Globus pallidus (tissue), 1 donor: ENCODE results near the gene MCAT.
A peak's percentile ranks its signal among the peaks of the same experiment; 100 is the strongest.
"Not testable (repeated sequence)": the region's sequence is repeated elsewhere in the genome, so short reads cannot be mapped to it uniquely, and the experiment has no call there.

Source experiments
- DNase-seq: peaks from one replicate; pipeline ENCODE4 v3.0.0-alpha.2; 2015; ENCODE audit warnings: low spot score

MCAT gene

DNA sequence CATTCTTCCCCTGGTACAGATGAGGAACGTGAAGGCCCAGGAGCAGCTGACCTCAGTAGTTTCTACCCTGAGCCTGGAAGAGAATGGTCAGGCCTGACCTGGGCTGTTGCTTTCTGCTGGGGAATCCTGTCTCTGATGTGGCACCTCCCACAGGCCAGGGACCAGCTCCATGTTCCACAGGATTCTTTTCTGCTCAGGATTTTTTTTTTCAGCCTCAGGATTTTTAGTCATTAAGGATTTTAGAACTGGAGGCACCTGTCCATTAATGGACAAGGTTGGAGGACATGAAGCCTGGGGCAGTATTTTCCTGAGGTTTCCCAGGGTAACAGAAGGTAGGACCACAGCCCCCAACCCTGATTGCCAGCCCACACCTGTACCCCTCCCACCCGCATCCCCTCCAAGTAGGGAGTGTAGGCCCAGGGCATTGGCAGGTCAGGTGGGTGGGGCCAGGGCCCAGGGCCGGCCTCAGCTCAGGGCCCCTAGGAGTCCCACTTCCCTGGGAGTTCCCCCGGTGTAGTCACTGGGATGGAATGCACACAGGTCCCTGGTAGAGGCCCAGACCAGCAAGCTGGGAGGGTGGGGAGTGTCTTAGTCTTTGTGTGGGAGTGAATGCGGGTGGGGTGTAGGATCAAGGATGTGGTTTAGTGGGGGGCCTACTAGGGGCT lies 16.6 kb downstream of the MCAT start:
- DNase-seq: no peak

DNA sequence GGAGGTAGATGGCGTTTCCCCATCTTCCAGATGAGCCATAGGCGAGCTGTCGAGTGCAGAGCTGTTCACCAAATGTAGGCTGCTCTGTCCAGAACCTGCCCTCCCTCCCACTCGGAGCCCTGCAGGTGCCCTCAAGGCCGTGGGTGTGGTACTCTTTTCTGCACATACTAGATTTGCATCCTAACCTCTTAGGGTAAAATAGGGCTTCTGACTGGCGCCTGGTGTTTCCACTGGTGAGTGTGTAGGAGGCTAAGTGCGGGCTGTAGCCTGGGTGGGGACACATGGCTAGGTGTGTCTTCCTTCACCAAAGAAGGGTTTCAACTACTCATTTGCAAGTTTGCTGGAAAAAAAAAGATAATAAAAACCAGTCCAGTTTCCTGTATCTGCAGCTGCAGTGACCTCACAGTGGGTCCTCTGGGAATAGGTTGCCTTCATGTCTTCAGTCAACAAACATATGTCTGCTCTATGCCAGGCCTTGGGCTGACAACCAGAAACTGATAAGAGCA lies 24.2 kb downstream of the MCAT start:
- no peak for DNase-seq

DNA sequence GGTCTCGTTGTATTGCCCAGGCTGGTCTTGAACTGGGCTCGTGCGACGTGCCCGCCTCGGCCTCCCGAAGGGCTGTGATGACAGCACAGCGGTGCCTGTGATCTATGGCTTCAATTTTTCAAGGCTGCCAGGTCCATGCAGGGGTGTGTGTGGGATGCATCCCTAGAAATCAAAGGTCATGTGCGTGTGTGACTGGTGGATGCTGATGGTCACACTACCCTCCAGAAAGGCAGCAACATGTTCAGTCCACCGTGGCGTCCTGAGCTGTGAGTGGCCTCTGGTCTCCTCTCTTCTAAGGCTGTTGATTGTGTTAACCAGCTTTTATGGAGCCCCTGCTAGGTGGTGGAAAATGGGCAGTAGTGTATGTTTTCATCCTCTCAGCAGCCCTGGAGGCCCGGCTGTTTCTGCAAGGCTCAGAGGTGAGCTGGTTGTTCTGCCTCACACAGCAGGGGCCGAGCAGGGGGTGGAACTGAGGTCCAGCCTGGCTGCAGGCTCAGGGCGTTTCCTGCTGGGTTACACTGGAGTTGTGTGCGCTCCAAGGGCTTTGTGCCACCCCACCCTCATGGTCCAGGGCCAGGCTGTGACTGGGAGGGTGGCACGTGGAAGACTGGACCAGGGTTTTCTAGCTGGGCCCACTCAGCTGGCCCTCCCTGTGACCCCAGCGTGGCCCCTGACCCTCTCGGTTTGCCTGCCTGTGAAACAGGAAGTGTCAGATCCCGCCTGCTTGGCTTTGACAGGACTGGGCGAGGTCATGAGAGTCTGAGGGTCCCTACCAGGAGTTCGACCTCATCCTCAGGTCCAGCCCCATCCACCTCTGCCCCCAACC lies 25.0 kb downstream of the MCAT start:
- no peak for DNase-seq

DNA sequence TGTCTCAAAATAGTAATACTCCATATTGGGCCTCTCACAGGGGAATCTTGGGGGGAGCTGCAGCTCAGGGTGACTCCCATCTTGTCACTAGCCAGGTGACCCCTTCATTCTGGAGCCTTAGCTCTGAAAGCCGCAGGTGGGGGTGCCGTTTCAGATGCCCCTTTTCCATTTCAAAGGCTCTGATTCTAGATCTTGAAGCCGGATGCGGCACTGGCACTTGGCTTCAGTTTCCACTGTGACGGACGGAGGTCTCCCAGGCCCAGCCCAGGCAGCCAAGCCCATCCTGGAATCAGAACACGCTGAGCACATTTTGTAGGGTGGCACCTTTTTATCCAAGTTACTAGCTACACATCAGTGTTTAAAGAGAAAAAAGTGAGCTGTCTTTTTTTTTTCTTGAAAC lies 26.3 kb downstream of the MCAT start:
- no peak for DNase-seq

DNA sequence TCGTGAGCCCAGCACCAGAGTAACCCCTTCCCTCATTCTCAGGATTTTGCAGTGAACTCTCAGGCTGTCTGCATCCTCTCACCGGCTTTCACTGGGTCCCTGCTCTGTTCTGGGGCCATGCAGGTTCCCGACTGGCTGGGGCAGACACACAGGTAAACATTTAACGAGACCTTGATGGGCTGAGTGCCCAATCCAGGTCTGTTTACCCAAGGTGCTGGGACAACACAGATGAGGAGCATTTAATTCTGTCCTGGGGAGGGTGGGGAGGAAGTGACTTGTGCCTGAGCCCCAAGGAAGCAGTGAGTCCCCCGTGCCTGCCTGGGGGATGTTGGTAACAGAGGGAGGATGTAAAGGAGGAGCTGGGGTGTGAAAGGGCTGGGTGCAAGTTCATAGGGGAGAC lies 28.2 kb downstream of the MCAT start:
- no peak for DNase-seq

DNA sequence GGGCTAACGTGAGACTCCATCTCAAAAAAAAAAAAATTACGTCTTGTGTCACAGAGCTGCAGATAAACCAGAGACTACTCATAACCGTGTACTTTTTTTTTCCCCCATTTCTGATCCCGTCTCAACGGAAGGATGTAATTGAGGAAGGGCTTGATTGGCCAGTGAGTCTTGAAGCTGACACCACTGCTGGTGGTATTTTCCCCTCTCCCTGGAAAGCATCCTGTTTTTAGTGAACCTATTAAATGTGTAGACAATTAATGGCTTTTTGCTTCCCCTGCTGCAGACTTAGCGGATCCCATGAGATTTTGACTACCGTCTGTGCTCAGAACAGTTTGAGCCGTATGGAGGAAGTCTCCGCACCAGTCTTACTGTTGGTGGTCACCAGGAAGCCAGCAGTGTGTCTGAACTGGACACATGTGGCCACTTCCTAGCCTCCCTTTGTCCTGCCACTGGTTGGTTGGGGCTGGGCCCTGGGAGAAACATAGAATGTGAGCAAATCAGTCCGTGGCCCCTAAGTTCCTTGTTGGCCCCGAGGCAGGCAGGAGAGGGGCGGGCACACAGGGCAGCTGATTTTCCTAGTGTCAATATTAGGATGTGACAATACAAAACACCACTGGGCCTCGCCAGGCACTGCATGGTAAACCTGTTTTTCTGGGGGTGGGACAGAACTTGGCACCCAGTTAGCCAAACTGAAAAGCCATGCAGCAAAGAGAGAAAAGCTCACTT lies 29.5 kb downstream of the MCAT start:
- DNase-seq: no peak

DNA sequence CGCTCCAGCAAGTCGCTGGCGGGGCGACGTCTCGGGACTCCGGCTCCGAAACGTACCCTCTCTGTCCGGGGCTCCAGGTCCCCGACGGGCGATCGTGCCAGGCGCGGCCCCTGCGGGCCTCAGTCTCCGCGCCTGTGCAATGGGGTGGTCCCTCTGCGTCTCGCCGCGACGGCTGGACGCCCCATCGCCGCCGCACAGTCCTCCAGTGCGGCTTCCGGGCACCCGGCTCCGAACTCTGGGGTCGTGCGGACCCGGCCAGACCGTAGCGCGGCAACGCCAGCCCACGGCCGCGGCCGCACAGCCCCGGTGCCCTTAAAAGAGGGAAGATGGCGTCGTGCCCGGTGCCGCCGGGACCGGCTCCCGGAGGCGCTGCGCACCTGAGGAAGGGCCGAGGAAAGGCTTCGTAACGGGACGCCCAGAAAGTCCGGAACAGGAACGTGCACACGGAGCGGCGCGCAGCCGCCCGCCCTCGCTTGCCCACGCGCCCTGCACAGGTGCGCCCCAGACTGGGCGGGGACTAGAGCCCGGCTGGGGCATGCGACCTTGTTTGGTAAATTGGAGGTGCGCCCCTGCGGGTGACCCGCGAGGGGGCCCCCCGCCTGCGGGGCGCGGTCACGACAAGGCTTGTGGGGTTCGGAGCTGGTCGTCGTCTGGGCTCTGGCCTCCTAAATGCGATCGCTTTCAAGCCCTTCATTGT lies 32.1 kb downstream of the MCAT start:
- no peak for DNase-seq

DNA sequence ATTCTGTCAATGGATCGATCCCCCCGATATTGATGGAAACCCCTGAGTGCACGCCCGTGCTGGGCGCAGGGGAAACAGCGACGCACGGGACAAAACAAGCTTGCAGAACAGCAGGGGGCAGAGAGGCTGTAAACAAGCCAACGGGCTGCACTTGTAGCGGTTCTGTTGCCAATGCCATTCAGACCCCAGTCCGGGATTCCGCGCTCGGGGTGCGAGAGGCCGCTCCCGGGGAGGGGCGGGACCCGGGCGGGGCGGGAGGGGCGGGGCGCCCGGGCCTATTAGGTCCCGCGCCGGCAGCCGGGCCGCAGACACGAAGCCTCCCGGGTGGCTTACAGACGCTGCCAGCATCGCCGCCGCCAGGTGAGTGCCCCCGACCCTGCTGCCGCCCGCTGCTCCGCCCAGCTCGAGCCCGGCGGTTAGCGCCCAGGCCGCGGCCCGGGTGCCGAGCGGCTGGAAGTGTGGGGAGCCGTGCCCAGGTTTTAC lies 32.7 kb downstream of the MCAT start, which contains the start of gene BIK:
Gene BIK (plus strand): TSS at position 307 of the 483 bp plus-strand sequence. CDS start 13,273 bp downstream, outside the sequence.
- peak; percentile 17 for DNase-seq

DNA sequence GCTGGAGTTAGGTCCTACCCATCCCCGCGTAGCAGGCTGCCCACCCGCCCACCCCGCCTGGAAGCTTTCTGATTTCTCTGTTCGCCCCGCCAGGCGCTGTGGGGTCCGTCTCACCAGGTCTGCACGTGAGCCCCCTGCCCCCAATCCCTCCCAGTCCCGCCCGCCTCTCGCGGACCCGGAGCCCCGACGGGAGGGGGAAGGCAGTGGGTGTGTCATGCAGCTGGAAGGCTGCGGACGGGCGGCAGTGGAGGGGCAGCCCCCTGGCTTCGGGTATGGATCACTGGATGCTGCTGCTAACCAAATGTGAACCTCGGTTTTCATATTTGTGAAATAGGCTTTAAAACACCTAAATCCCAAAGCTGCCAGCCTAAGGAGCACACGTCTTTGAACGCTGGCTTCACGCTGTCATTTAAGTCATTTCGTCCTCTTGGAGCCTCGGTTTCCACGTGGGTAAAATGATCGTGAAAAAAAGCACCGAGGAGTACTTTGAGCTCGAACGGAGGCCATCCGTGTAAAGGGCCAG lies 33.2 kb downstream of the MCAT start:
- DNase-seq: no peak

DNA sequence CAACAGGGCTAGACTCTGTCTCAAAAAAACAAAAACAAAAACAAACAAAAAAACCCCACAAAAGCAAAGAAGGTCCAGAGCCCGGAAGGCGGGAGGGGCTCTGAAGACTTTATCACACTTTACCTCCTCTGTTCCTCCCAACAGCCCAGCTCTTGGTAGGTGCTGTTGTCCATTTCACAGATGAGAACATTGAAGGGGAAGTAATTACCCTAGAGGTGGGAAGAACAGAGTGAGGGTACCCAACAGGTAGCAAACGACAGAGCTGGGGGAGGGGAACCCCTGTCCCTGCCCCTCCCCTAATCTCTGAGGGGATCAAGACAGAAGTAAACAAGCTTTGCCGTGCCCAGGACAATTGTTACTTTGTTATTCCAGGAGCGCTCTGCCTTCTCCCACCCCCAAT lies 33.7 kb downstream of the MCAT start:
- DNase-seq: no peak

DNA sequence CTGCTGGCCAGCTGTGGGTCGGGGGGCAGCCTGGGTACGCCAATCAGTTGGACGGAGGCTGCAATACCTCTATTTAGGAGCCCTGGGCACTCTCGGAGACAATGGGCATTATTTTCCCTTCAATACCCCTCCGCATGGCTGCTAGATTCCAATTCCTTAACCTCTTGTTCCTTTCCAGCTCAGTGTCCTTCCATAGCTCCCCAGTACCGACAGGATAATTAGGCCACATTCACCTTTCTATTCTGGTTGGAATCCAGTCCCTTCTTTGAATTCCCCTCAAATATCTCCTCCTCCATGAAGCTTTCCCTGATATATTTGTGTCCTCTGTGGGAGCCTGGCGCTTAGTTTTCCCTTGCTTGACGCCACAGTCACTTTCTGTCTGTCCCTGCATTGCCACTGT lies 36.9 kb downstream of the MCAT start:
- no peak for DNase-seq

DNA sequence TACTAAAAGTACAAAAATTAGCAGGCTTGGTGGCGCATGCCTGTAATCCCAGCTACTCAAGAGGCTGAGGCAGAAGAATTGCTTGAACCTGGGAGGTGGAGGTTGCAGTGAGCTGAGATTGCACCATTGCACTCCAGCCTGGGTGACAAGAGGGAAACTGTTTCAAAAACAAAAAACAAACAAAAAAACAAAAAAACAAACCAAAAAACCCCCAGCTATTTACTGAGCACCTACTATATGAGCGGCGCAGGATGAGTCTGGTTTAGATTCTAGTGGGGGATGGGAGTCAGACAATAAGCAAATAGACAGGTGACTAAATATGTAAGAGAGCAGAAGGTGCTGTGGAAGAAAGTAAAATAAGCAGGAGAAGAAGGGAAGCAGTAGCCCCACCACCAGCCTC lies 38.2 kb downstream of the MCAT start:
- DNase-seq: not testable (repeated sequence)

DNA sequence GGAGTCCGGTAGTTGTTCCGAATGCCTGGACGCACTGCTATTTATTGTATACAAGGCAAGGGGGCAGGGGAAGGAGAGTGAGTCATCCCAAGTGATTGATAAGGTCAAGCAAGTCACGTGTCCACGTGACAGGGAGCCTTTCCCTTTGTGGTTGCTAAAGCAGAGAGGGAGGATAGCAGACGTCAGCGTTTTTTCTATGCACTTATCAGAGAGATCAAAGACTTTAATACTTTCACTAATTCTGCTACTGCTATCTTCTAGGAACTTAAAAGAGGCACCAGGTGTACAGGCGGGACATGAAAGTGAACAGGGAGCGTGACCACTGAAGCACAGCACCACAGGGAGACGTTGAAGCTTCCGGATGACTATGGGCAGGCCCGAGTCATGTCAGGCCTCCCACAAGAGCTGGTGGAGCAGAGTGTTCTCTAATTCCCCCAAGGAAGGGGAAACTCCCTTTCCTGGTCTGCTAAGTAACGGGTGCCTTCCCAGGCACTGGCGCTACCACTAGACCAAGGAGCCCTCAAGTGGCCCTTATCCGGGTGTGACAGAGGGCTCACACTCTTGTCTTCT lies 39.1 kb downstream of the MCAT start:
- DNase-seq: not testable (repeated sequence)

DNA sequence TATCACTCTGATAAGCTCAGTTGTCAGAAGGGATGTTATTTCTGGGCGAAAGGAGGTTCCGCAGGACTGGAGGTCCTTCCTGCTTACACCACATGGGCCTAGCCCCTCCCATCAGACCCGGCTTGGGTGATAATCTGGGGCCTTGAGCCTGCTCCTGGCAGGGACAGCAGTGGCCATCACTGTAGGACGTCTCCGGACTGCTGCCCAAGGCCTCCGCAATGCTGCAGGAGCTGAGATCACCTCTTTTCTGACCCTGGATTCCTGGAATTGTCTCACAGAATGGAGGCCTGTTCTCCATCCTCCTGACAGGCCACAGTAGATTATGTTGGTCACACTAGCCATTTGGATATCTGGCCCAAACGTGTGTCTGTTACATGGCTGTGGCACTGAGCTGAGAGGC lies 41.9 kb downstream of the MCAT start:
- DNase-seq: no peak

DNA sequence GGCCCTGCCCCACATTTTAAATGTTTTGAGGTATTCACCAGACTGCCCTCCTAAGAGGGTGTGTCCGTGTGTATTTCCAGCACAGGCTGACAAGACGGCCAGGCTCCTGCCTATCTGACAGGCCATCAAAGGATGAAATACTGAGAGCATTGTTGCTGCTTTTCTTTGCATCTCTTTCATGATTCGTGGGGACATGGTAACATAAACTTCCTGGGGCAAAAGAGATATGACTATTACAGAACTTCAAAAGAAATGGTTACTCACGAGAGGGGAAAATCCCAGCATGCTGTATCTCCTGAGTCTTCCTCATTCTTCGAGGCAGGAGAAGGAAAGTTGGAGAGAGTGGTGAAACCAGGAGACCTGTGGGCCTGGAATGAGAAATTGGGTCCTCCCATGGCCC lies 43.0 kb downstream of the MCAT start:
- DNase-seq: no peak

DNA sequence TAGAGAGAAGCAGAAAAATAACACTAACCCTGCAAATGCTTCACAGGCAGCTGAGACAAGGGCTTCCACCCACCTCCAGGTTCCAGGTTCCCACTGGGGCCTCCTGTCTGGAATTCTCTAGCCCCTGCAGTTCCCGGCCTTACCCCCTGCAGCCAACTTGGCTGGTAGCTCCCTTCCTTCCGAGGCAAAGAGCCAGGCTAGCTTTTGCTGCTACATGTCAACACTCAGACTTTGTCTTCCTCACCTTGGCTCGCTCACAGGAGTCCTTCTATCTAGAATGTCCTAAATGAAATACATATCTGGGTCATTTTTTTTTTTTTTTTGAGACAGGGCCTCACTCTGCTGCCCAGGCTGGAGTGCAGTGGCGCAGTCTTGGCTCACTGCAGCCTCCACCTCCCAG lies 44.1 kb downstream of the MCAT start:
- DNase-seq: no peak

DNA sequence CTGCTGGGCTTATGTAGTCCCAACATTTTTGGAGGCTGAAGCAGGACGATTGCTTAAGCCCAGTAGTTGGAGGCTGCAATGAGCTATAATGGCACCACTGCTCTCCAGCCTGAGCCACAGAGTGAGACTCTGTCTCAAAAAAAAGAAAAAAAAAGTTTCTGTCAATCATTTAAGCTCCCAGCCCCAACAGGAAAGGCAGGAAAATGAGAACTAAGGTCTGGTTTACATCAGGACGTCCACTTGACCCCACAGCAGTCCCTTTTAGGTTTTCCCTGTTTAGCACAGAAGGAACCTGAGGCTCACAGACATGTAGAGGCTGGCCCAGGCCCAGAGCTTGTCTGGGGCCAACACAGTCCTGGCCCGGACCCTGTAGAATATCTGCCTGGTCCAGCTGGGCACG lies 44.8 kb downstream of the MCAT start:
- DNase-seq: no peak

DNA sequence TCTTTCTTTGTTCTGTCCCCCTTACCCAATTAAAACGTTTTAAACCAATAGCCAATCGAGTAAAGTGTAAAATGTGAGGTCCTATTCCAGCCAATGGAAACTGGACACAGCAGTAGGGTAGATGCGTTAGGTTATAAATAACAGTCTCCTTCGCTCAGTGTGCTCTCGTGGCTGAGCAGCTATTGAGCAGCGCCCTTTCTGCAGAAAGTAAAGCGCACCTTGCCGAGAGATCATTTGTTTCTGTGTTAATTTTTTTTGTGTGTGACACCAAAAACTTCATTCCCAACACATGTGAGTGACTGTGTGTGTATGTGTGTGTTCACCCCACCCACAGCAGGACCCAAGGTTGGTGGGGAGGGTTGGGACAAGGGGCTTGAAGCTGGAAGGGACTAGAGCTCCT lies 46.8 kb downstream of the MCAT start:
- DNase-seq: no peak

DNA sequence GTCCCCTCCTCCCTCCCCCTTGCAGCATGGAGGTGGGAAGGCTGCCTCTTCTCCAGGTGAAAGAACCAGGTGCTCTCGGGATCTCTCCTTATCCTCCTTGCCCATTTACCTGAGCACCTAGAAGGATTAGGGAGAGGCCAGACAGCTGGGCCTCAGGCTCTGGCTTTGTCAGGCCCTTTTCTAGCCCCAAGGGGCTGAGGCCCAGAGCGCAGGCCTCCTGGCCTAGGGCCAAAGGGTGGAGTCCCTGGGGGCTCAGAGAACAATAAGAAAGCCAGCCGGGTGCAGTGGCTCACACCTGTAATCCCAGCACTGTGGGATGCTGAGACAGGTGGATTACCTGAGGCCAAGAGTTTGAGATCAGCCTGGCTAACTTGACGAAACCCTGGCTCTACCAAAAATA lies 48.6 kb downstream of the MCAT start:
- no peak for DNase-seq

DNA sequence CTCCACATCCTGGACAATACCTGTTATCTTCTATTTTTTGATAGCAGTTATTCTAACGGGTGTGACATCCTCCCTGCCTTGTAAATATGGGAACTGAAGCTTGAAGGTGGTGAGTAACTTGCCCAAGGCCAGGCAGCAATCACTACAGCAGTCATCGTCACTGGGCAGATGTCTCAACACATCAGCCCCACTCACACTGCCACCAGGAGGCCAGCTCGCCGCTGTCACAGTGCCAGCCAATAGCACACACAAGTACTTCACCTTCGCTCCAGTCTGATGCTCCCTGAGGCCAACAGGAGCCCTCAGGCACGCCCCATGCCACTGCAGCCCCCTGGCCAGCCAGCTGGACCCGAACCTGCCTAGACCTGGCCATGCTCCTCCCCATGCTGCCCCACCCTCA lies 49.1 kb downstream of the MCAT start:
- DNase-seq: no peak

DNA sequence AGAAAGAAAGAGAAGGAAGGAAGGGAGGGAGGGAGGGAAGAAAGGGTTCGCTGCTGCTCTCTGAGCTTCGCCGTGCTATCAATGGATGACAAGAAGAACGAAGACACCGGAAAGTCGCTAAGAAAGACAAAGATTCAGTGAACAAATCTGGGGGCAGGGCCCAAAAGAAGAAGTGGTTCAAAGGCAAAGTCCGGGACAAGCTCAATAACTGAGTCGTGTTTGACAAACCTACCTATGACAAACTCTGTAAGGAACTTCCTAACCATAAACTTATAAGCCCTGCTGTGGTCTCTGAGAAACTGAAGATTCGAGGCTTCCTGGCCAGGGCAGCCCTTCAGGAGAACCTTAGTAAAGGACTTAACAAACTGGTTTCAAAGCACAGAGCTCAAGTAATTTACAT lies 51.1 kb downstream of the MCAT start:
- DNase-seq: no peak
